ENCODE results near the gene LPIN3.

LPIN3 gene

DNA sequence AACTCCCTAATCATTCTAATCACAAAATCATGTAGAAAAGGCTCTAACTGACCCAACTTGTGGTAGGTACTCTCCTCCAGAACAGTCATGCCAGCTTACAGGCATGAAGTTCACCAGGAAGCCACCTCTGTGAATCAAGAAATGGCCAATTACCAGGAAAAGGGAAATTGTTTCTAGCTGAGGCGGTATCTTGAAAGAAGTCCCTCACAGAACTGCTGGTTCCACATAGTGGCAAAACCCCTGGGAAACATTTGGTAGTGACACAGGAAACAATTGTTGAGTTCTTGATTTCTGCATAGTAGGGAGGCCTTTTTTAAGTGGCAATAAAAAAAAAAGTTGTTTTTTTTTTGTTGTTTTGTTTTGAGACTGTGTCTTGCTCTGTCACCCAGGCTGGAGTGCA, 19.6 kb upstream of the LPIN3 start:
- no peak for FAIRE-seq
- TF ChIP-seq, protein P1, sequence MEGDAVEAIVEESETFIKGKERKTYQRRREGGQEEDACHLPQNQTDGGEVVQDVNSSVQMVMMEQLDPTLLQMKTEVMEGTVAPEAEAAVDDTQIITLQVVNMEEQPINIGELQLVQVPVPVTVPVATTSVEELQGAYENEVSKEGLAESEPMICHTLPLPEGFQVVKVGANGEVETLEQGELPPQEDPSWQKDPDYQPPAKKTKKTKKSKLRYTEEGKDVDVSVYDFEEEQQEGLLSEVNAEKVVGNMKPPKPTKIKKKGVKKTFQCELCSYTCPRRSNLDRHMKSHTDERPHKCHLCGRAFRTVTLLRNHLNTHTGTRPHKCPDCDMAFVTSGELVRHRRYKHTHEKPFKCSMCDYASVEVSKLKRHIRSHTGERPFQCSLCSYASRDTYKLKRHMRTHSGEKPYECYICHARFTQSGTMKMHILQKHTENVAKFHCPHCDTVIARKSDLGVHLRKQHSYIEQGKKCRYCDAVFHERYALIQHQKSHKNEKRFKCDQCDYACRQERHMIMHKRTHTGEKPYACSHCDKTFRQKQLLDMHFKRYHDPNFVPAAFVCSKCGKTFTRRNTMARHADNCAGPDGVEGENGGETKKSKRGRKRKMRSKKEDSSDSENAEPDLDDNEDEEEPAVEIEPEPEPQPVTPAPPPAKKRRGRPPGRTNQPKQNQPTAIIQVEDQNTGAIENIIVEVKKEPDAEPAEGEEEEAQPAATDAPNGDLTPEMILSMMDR (IDR thresholded peaks at IDR 0.05; ENCODE audit: insufficient read depth, missing control alignments): no peak

DNA sequence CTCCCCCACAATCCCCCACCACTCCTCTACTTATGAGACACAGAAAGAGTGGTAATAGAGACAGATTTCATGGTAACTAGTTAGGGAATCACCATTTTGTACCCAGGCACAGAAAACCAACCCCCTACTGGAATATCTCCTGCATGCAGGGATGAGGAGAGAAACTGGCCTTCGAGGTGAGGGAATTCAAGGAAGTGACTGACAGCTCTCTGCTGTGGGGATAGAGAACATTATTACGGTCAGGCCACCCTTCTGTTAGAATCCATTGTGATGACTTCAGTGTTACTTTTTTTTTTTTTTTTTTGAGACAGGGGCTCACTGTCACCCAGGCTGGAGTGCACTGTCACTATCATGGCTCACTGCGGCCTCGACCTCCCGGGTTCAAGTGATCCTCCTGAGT, 13.4 kb upstream of the LPIN3 start:
- TF ChIP-seq, protein P1 (IDR thresholded peaks at IDR 0.05; ENCODE audit: insufficient read depth, missing control alignments): no peak
- FAIRE-seq: no peak

More for the DNA sequence above, 19.6 kb upstream of the LPIN3 start:
- DNase-seq (ENCODE audit: insufficient read length, low spot score): no peak

DNA sequence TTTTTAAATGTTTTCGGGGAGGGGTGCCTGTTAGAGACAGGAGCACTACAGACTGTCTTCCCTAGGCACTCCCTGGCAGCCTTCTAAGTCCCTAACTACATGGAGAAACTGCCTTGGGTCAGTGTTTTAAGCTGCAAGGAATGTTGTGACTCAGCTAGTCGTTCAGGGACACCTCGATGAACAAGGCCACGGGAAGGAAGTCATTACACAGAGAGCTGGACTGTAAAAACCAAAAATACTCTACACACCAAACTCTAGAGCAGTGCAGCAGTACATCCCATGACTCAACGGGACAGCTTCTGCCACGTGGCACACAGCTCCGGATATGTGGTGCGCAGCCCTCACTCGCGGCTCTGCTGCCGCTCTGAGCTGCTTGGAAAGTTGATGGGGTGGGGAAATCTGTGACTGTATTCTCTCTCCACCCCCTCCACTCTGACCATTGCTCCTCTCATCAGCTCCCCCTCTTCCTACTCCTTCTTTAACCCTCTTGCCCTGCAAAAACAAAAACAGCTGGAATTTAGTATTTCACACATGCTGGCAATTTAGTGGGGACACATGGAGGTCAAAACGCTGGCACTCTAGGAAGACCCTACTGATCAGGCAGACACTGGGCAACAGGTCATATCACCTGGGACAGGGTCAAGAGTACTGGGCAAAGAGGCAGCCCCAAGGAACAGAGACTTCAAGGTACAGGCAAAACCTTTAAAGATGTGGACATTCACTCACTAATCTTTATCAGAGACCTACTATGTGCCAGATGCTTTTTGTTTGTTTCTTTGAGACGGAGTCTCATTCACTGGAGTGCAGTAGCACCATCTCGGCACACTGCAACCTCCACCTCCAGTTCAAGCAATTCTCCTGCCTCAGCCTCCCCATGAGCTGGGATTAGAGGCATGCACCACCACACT, 10.9 kb upstream of the LPIN3 start:
- TF ChIP-seq, protein P1 (IDR thresholded peaks at IDR 0.05; ENCODE audit: insufficient read depth, missing control alignments): no peak
- DNase-seq (ENCODE audit: insufficient read length, low spot score): no peak
- no peak for FAIRE-seq

More for the DNA sequence above, 13.4 kb upstream of the LPIN3 start:
- no peak for DNase-seq (ENCODE audit: insufficient read length, low spot score)

DNA sequence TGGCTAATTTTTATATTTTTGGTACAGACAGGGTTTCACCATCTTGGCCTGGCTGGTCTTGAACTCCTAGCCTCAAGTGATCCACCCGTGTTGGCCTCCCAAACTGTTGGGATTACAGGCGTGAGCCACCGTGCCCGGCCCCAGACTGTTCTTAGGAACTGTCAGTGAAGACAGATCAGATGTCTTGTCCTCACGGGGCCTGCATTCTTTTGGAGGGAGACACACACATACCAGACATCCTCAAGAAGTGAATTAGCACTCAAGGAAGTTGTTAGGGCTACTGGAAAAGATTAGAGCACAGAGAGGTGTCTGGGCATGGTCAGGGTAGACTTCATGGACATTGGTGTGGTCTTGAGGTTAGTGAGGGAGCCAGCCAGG, 10.3 kb upstream of the LPIN3 start:
- DNase-seq (ENCODE audit: insufficient read length, low spot score) (no peak), FAIRE-seq (no peak)
- TF ChIP-seq, protein P1 (IDR thresholded peaks at IDR 0.05; ENCODE audit: insufficient read depth, missing control alignments): no peak

DNA sequence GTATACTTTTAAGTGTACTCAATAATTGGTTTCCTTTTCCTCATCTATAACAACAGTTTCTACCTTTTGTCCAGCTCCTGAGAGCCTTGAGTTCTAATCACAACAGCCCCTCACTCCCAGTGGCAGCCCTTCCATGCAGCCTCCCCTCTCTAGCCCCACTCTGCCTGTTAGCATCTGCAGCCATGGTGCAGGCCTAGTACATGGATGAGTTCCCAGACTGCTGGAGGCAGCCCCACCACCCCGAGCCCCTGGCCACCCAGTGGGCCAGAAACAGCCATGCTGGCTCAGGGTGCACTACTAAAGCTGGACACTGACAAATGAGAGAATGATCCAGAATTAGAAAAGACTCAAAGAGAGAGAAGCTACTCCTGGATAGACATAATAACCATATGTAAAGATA, 9.7 kb upstream of the LPIN3 start:
- no peak for FAIRE-seq
- no peak for DNase-seq (ENCODE audit: insufficient read length, low spot score)
- TF ChIP-seq, protein P1 (IDR thresholded peaks at IDR 0.05; ENCODE audit: insufficient read depth, missing control alignments): no peak

DNA sequence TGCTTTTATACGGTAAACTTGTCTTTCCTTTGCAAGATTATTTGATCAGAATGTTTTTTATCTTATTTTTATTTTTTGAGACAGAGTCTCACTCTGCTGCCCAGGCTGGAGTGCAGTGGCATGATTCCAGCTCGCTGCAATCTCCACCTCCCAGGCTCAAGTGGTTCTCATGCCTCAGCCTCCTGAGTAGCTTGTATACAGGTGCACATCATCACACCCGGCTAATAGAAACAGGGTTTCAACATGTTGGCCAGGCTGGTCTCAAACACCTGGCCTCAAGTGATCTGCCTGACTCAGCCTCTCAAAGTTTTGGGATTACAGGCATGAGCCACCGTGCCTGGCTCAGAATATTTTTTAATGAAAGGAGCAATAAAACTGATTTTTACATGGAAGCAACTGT, 8.9 kb upstream of the LPIN3 start:
- FAIRE-seq: no peak
- TF ChIP-seq, protein P1 (IDR thresholded peaks at IDR 0.05; ENCODE audit: insufficient read depth, missing control alignments): no peak
- no peak for DNase-seq (ENCODE audit: insufficient read length, low spot score)

DNA sequence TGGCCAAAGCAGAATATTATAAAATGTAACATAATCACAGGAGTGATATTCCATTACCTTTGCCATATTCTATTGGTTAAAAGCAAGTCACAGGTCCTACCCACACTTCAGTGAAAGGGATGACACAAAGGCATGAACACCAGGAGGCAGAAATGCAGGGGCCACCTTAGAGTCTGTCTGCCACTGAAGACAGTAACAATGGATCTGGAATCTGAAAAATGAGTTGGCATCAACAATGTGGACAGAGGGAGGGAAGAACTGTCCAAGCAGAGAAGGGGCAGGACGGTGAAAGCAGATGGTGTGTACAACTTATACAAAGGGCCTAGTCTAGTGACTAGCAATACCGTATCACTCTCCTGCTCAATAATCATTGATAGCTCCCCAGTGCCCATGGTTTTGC, 6.6 kb upstream of the LPIN3 start:
- FAIRE-seq: no peak
- TF ChIP-seq, protein P1 (IDR thresholded peaks at IDR 0.05; ENCODE audit: insufficient read depth, missing control alignments): no peak

More for the DNA sequence above, 6.6 kb upstream of the LPIN3 start:
- DNase-seq (ENCODE audit: insufficient read length, low spot score): no peak

Measured in D721Med (cell line).